H1 (cell line): ENCODE measurements around the gene SPTBN5. TPM values are rescaled to one million over a fixed set of nuclear protein-coding genes. Genes with fewer than 3 reads are reported as not detected.

Experiments used
- CTCF ChIA-PET: fragments of 300-600 bp; sonication (Branson Sonifier 250); formaldehyde crosslinking; loops from one replicate; lab custom pipeline; 2021; ENCODE audit not compliant: partially characterized antibody; lab: Charles Lee
- POLR2A ChIA-PET: fragments of 300-600 bp; sonication (Branson Sonifier 250); formaldehyde crosslinking; loops from one replicate; lab custom pipeline; 2021; ENCODE audit warnings: inconsistent platforms; ENCODE audit not compliant: partially characterized antibody; lab: Charles Lee
- DNase-seq, 2 experiments: peaks; one replicate each; pipeline versions ENCODE4 v3.0.0 to v3.0.0-alpha.2; 2010 to 2022; ENCODE audit warnings: low spot score in 2 of 2, low read depth in 1 of 2, mixed read lengths in 1 of 2
- FAIRE-seq: peaks from 2 replicates; lab custom pipeline; 2011; peaks lifted over from hg19 to GRCh38; lab: Jason Lieb, UNC
- H2AFZ ChIP-seq: 2 replicates; pipeline ENCODE4 v1.8.1; 2012; ENCODE audit warnings: low read length, inconsistent platforms
- H2AK5ac ChIP-seq: 2 replicates; pipeline ENCODE4 v1.6.1; 2013; ENCODE audit warnings: low read depth, low read length
- H2BK120ac ChIP-seq: replicated peaks from 2 replicates; pipeline ENCODE3; 2013; ENCODE audit warnings: low read depth, low read length, inconsistent platforms
- H2BK12ac ChIP-seq: 2 replicates; pipeline ENCODE4 v1.6.1; 2013; ENCODE audit warnings: low read depth, low read length
- H2BK15ac ChIP-seq: 2 replicates; pipeline ENCODE4 v1.6.1; 2013; ENCODE audit warnings: low read length
- H2BK20ac ChIP-seq: 2 replicates; pipeline ENCODE4 v1.6.1; 2013; ENCODE audit warnings: low read length
- H2BK5ac ChIP-seq: 2 replicates; pipeline ENCODE4 v1.6.1; 2013; ENCODE audit warnings: low read depth, low read length
- H3K14ac ChIP-seq: 2 replicates; pipeline ENCODE4 v1.6.1; 2013; ENCODE audit warnings: inconsistent platforms; ENCODE audit not compliant: insufficient read length
- H3K18ac ChIP-seq: 2 replicates; pipeline ENCODE4 v1.6.1; 2013; ENCODE audit warnings: low read length; ENCODE audit errors: extremely low read depth
- H3K23ac ChIP-seq: 2 replicates; pipeline ENCODE4 v1.6.1; 2013; ENCODE audit warnings: inconsistent platforms; ENCODE audit not compliant: insufficient read length
- H3K23me2 ChIP-seq: 2 replicates; pipeline ENCODE4 v1.6.1; 2013; ENCODE audit warnings: low read depth, low read length
- H3K27ac ChIP-seq: 2 replicates; pipeline ENCODE4 v1.6.1; 2011; ENCODE audit warnings: low read depth, low read length, inconsistent platforms
- H3K27me3 ChIP-seq, 4 experiments: replicated peaks in 1 of 4; 1 replicate in 1 of 4; 2 replicates in 3 of 4; pipeline versions ENCODE4 v1.6.1 to v1.8.1; 2011 to 2013; ENCODE audit warnings: low read length in 3 of 4, mild to moderate bottlenecking in 3 of 4, inconsistent platforms in 2 of 4, mixed read lengths in 2 of 4, moderate library complexity in 1 of 4; ENCODE audit not compliant: control insufficient read depth in 3 of 4, insufficient read depth in 3 of 4; ENCODE audit errors: extremely low read depth in 1 of 4
- H3K36me3 ChIP-seq, 4 experiments: 2 replicates each; pipeline versions ENCODE4 v1.6.1 to v1.8.1; 2011 to 2013; ENCODE audit warnings: mild to moderate bottlenecking in 4 of 4, low read length in 3 of 4, moderate library complexity in 2 of 4, control low read depth in 1 of 4, inconsistent platforms in 1 of 4; ENCODE audit not compliant: insufficient read depth in 4 of 4, control insufficient read depth in 2 of 4
- H3K4ac ChIP-seq: replicated peaks from 2 replicates; pipeline ENCODE3; 2013; ENCODE audit warnings: low read length, low read depth, mixed read lengths, inconsistent platforms; ENCODE audit not compliant: insufficient read length
- H3K4me1 ChIP-seq, 4 experiments: replicated peaks in 1 of 4; 1 replicate in 1 of 4; 2 replicates in 3 of 4; pipeline versions ENCODE4 v1.6.1 to v1.8.1; 2011 to 2013; ENCODE audit warnings: low read length in 3 of 4, inconsistent platforms in 2 of 4, mixed read lengths in 1 of 4; ENCODE audit not compliant: insufficient read depth in 4 of 4, control insufficient read depth in 3 of 4
- H3K4me2 ChIP-seq, 2 experiments: 2 replicates each; pipeline versions ENCODE4 v1.6.1 to v1.8.1; 2011 to 2013; ENCODE audit warnings: low read depth in 2 of 2, low read length in 2 of 2, control low read depth in 1 of 2, inconsistent platforms in 1 of 2, mild to moderate bottlenecking in 1 of 2; ENCODE audit not compliant: insufficient read depth in 1 of 2
- H3K4me3 ChIP-seq, 4 experiments: fragments of 200-600, 300-600 bp in 1 of 4; sonication (generic), shearing (Covaris generic), sonication (Bioruptor Twin) in 1 of 4; 2 replicates each; pipeline versions ENCODE4 v1.5.1 to v1.8.1; 2011 to 2016; ENCODE audit warnings: low read length in 4 of 4, low read depth in 3 of 4, control low read depth in 2 of 4, inconsistent platforms in 2 of 4, mild to moderate bottlenecking in 2 of 4, mixed read lengths in 1 of 4, moderate library complexity in 1 of 4; ENCODE audit not compliant: insufficient read depth in 2 of 4; ENCODE audit errors: extremely low read depth in 1 of 4
- H3K56ac ChIP-seq: replicated peaks from 2 replicates; pipeline ENCODE3; 2013; ENCODE audit warnings: low read depth, mild to moderate bottlenecking, mixed read lengths, low read length, inconsistent platforms; ENCODE audit not compliant: insufficient read length
- H3K79me1 ChIP-seq: 2 replicates; pipeline ENCODE4 v1.6.1; 2013; ENCODE audit warnings: low read depth, low read length, control low read depth
- H3K79me2 ChIP-seq, 2 experiments: 2 replicates each; pipeline versions ENCODE4 v1.6.1 to v1.8.1; 2012 to 2013; ENCODE audit warnings: low read length in 2 of 2, mild to moderate bottlenecking in 2 of 2, inconsistent platforms in 1 of 2; ENCODE audit not compliant: insufficient read depth in 2 of 2, control insufficient read depth in 1 of 2
- H3K9ac ChIP-seq, 4 experiments: replicated peaks in 1 of 4; 1 replicate in 1 of 4; 2 replicates in 3 of 4; pipeline versions ENCODE4 v1.6.1 to v1.8.1; 2011 to 2013; ENCODE audit warnings: low read depth in 3 of 4, low read length in 3 of 4, control low read depth in 2 of 4, mild to moderate bottlenecking in 2 of 4, moderate library complexity in 2 of 4, inconsistent platforms in 1 of 4; ENCODE audit errors: extremely low read depth in 1 of 4
- H3K9me3 ChIP-seq, 2 experiments: 2 replicates each; pipeline versions ENCODE4 v1.6.1 to v1.8.1; 2012 to 2013; ENCODE audit warnings: mild to moderate bottlenecking in 2 of 2, moderate library complexity in 2 of 2, control low read depth in 1 of 2, inconsistent platforms in 1 of 2, low read depth in 1 of 2, low read length in 1 of 2, mixed read lengths in 1 of 2; ENCODE audit not compliant: insufficient read depth in 2 of 2
- H4K20me1 ChIP-seq, 2 experiments: replicated peaks in 1 of 2; 2 replicates each; pipeline versions ENCODE3 to v1.8.1; 2011 to 2013; ENCODE audit warnings: inconsistent platforms in 2 of 2, low read length in 2 of 2, mild to moderate bottlenecking in 1 of 2; ENCODE audit not compliant: insufficient read depth in 2 of 2, control insufficient read depth in 1 of 2
- H4K5ac ChIP-seq: 2 replicates; pipeline ENCODE4 v1.6.1; 2013; ENCODE audit warnings: low read length, low read depth, mixed read lengths, inconsistent platforms; ENCODE audit not compliant: insufficient read length
- H4K8ac ChIP-seq: 2 replicates; pipeline ENCODE4 v1.8.0; 2013; ENCODE audit warnings: mild to moderate bottlenecking, moderate library complexity, low read length, inconsistent platforms; ENCODE audit not compliant: insufficient read depth; ENCODE audit errors: extremely low read depth
- H4K91ac ChIP-seq: replicated peaks from 2 replicates; pipeline ENCODE3; 2013; ENCODE audit warnings: low read length, mixed read lengths, inconsistent platforms; ENCODE audit not compliant: insufficient read length
- KDM1A ChIP-seq: fragments of 200-600, 300-600 bp; sonication (generic); IDR thresholded peaks from 2 replicates; pipeline ENCODE4 v1.7.1; 2016; ENCODE audit warnings: mild to moderate bottlenecking, low read length, borderline replicate concordance
- WGBS, 2 experiments: shearing (Covaris generic) in 1 of 2; methylation state at CpG; one replicate each; pipeline versions ENCODE4 v1.1.6 to v1.1.7; 2013 to 2015; ENCODE audit warnings: low lambda C conversion rate in 2 of 2, mixed read lengths in 2 of 2, inconsistent platforms in 1 of 2, low coverage in 1 of 2, missing lambda C conversion rate in 1 of 2; ENCODE audit not compliant: insufficient replicate concordance in 2 of 2, insufficient coverage in 1 of 2, insufficient read length in 1 of 2; ENCODE audit errors: extremely low coverage in 1 of 2, missing lambda C conversion rate in 1 of 2; 5-methylcytosine and 5-hydroxymethylcytosine counted together
- polyA plus RNA-seq, 7 experiments: library from polyadenylated mRNA; depleted of rRNA in 3 of 7; stranded (reverse) in 5 of 7; unstranded in 2 of 7; fragments of >200 nt in 5 of 7; fragments of 200-250 nt in 2 of 7; gene quantifications; 1 replicate in 5 of 7; 2 replicates in 1 of 7; 4 replicates in 1 of 7; pipeline versions ENCODE4 v1.2.1 to v1.2.3, GENCODE V29; 2011 to 2013; ENCODE audit warnings: missing spikeins in 2 of 7, mixed read lengths in 2 of 7
- total RNA-seq: library from RNA; stranded (reverse); fragmentation: NEBNext Ultra II Directional; extraction: Animal tissue kit (Norgen Biotek cat#: 25700); gene quantifications from 2 replicates; pipeline ENCODE4 v1.2.1, GENCODE V29; 2021

SPTBN5 gene
- total and polyA plus RNA-seq, 2 of the 8 experiments (the other 6 are each of a cell fraction or from before 2014, with no cell fraction given) = 0.32 to 0.84 TPM

DNA sequence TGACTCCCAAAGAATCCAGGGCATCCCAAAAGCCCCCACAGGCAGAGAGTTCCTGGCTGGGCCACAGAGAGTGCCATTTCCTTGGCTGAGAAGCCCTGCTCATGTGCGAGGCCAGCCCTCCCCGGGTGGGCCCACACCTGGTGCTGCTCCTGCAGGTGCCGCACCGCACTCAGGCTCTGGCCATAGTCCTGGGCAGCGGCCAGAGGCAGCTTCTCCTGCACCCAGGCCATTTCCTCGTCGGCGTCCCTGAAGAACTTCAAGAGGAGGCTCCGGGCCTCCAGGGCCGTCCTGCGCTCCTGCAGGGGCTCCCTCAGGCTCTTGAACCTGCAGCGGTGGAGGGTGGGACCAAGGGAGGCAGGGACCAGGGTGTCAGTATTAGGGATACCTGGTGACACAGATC lies 37.1 kb downstream of the SPTBN5 start:
- whole genome bisulfite sequencing, 2 experiments = 90% methylated on average over 12 of the region's 12 CpGs; no CpG with 5 or more reads in 1 of the 2 experiments
- H2BK120ac ChIP-seq = no peak overlapping the region
- no peaks in the 10 kb centered on the region; a peak in 1 of 7 replicates for H3K27me3 ChIP-seq
- H3K36me3 ChIP-seq = no peaks in the 10 kb centered on the region
- H3K27ac ChIP-seq = no peak overlapping the region
- H3K56ac ChIP-seq = no peak overlapping the region
- H2BK15ac ChIP-seq = no peak overlapping the region
- H2BK12ac ChIP-seq = no peak overlapping the region
- no peak overlapping the region for H3K4me2 ChIP-seq
- peaks cover 0 to 11% (median 2%) of the 10 kb centered on the region in 4 experiments; a peak in 3 of 7 replicates for H3K4me1 ChIP-seq
- no peak overlapping the region for H3K4ac ChIP-seq
- no peaks in the 10 kb centered on the region for H4K20me1 ChIP-seq
- H3K4me3 ChIP-seq = no peak overlapping the region
- no peak overlapping the region for H4K5ac ChIP-seq
- H2BK20ac ChIP-seq = no peak overlapping the region
- no peaks in the 10 kb centered on the region for H3K79me1 ChIP-seq
- H2BK5ac ChIP-seq = no peak overlapping the region
- no peaks in the 10 kb centered on the region for H3K79me2 ChIP-seq
- H3K14ac ChIP-seq = no peak overlapping the region
- CTCF ChIA-PET = interaction anchor here (0.8 to 3.6 kb wide), 9 partner anchors 9 to 45 kb away, joined by 3 to 21 read pairs (median 7); partner anchors contain the start of gene PLA2G4B
- no peak overlapping the region for H2AK5ac ChIP-seq
- no peaks in the 10 kb centered on the region for H3K9me3 ChIP-seq
- H3K18ac ChIP-seq = no peak overlapping the region
- no peak overlapping the region for H3K23ac ChIP-seq
- no peak for TF ChIP-seq KDM1A
- no peak overlapping the region for H3K9ac ChIP-seq
- H3K23me2 ChIP-seq = no peaks in the 10 kb centered on the region
- no peak overlapping the region for H2AFZ ChIP-seq
- FAIRE-seq (no peak), DNase-seq (no peak)
- no peak overlapping the region for H4K91ac ChIP-seq
- POLR2A ChIA-PET = interaction anchor here (1.1 kb wide), 1 partner anchor 30 kb away, joined by 3 read pairs; no protein-coding TSS in a partner anchor
- peak overlapping the region; percentile 87; the same call in 1 of the 2 replicates for H4K8ac ChIP-seq
